Measurements from ENCODE around the gene INPP5K. TPM values are rescaled to one million over a fixed set of nuclear protein-coding genes. Genes with fewer than 3 reads are reported as not detected.
A peak's percentile ranks its signal among the peaks of the same experiment; 100 is the strongest.

The INPP5K gene
- total and polyA plus RNA-seq, 9 donors, result 13.8 to 31.5 (median 24.5) TPM

DNA sequence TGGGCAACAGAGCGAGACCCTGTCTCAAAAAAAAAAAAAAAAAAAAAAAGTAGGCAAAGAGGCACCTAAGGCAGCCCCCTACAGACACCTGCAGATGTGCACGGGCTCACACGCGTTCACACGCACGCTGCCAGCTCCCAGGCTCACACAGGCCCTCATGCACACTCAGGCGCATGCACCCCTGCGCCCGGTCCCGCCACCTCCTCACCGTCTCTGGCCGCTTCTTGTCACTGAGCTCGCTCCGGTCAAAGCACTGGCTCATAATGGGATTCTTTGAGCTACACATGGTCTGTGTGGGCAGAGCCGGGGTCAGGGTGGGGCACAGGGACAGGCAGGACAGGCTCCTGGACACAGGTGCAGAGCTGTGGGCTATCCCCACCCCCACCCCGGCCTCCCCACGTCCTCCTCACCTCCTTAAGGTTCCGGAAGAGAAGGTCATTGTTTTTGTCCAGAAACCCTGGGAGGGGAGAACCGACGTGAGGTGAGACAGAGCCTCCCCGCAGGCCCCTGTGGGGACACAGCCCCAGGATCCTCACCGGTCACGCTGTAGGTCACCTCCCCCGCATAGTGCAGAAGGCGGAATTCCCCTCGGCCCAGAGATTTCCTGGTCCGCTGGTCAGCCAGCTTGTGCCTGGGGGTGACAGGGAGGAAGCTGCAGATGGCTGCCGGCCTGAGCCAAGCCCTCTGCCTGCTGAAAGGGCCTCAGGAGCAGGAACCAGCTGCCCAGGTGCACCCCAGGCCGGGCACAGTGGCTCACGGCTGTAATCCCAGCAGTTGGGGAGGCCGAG is 41.8 kb downstream of the INPP5K start:
- Histone ChIP-seq H3K36me3 (ENCODE audit: control insufficient read depth, insufficient read depth, low read length) (peaks cover 86% of the 10 kb centered on the region), H3K27ac (ENCODE audit: low read length) (no peak overlapping the region)

DNA sequence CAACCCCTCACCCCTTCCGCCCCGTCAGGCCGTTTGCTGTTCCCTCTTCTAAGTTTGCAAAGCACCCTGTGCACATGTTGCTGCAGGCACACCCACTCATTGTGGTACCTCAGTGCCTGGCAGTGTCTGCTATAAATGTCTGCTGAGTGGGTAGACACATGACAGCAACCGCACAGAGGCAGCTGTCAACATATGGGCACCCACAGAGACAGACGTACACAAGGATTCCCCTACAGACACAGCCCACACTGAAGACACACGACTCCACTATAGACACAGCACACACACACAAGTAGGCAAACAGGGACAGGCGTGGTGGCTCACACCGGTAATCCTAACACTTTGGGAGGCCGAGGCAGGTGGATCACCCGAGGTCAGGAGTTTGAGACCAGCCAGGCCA is 42.6 kb downstream of the INPP5K start:
- no peak overlapping the region for H3K27ac ChIP-seq (ENCODE audit: low read length)
- 84% methylated on average over 5 of the region's 10 CpGs for WGBS (ENCODE audit: insufficient coverage)
- no peak for DNase-seq
- H3K4me1 ChIP-seq (ENCODE audit: control insufficient read depth, insufficient read depth, low read length), result no peaks in the 10 kb centered on the region
- H3K27me3 ChIP-seq (ENCODE audit: control insufficient read depth, insufficient read depth, low read length), result no peaks in the 10 kb centered on the region
- no peak overlapping the region for H3K4me3 ChIP-seq (ENCODE audit: low read length)
- peaks cover 89% of the 10 kb centered on the region for H3K36me3 ChIP-seq (ENCODE audit: control insufficient read depth, insufficient read depth, low read length)
- no peaks in the 10 kb centered on the region for H3K9me3 ChIP-seq (replicated peaks; ENCODE audit: control insufficient read depth, low read depth, low read length)

More for the DNA sequence above, 41.8 kb downstream of the INPP5K start:
- Histone ChIP-seq H3K27me3 (ENCODE audit: control insufficient read depth, insufficient read depth, low read length) (no peaks in the 10 kb centered on the region), H3K4me1 (ENCODE audit: control insufficient read depth, insufficient read depth, low read length) (no peaks in the 10 kb centered on the region), H3K9me3 (replicated peaks; ENCODE audit: control insufficient read depth, low read depth, low read length) (no peaks in the 10 kb centered on the region), H3K4me3 (ENCODE audit: low read length) (no peak overlapping the region)
- no peak for DNase-seq
- 83% methylated on average over 25 of the region's 31 CpGs for WGBS (ENCODE audit: insufficient coverage)

DNA sequence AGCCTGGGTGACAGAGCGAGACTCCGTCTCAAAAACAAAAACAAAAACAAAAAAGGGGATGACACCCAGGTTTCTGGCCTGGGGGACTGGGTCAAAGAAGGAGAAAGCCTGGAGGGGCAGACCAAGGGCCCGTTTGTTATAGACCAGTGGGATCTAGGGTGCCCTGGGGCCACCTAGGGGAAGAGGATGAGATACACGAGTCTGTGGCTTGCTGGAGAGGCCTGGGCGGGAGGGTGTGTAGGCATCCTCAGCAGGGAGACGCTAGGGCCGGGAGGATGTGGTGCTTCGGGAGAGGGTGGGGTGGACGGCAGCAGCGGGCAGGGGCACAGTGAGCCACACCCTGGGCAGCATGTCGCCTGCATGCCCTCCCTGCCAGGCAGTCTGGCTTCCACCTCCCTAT is 43.2 kb downstream of the INPP5K start:
- Histone ChIP-seq H3K4me3 (ENCODE audit: low read length) (no peak overlapping the region), H3K36me3 (ENCODE audit: control insufficient read depth, insufficient read depth, low read length) (peaks cover 89% of the 10 kb centered on the region), H3K27me3 (ENCODE audit: control insufficient read depth, insufficient read depth, low read length) (no peaks in the 10 kb centered on the region), H3K4me1 (ENCODE audit: control insufficient read depth, insufficient read depth, low read length) (peaks cover 3% of the 10 kb centered on the region), H3K27ac (ENCODE audit: low read length) (no peak overlapping the region), H3K9me3 (replicated peaks; ENCODE audit: control insufficient read depth, low read depth, low read length) (no peaks in the 10 kb centered on the region)
- WGBS (ENCODE audit: insufficient coverage), result 45% methylated on average over 6 of the region's 11 CpGs
- DNase-seq, result no peak

DNA sequence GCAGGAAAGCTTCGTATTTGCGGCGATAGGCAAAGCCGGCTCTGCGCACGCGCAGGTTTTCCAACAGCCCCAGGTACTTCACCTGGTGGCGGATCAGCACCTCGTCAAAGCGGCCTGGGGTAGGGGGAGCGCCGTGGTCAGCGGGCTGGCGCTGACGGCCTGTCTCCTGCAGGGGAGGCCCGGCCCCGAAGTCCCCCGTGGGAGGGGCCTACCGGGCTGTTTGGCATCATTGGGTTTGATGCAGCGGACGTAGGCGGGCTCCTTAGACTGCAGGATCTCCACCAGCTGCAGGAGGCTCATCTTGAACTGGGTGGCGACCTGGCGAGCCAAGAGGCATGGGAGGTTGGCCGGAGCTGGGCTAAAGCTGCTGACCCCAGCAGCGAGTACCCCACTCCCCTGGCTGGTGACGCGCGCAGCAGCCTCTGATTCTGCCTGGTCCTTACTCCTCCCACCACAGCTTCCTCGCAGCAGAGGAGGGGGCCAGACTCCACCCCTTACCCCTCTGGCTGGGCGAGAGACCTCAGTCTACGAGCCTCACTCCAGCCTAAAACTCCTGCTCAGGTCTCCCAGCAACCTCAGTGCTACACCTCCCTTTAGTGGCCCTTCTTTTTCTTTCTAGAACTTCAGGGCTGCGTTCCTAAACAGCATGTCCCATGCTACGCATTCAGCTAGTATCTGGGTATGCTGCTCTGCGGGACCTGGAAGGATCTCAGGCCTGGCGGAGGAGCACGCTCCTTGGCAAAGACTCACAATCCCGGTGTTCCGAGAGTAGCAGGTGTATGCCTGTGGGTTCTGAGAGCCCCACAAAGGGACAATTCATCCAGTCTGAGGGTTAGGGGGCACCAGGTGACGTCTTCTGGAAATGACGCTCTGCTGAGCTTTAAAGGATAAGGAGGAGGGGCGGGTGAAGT is 44.2 kb downstream of the INPP5K start:
- Histone ChIP-seq H3K4me1 (ENCODE audit: control insufficient read depth, insufficient read depth, low read length) (peaks cover 5% of the 10 kb centered on the region), H3K36me3 (ENCODE audit: control insufficient read depth, insufficient read depth, low read length) (peaks cover 87% of the 10 kb centered on the region), H3K4me3 (ENCODE audit: low read length) (no peak overlapping the region), H3K27me3 (ENCODE audit: control insufficient read depth, insufficient read depth, low read length) (no peaks in the 10 kb centered on the region), H3K27ac (ENCODE audit: low read length) (no peak overlapping the region), H3K9me3 (replicated peaks; ENCODE audit: control insufficient read depth, low read depth, low read length) (no peaks in the 10 kb centered on the region)
- 58% methylated on average over 36 of the region's 42 CpGs for WGBS (ENCODE audit: insufficient coverage)
- no peak for DNase-seq

DNA sequence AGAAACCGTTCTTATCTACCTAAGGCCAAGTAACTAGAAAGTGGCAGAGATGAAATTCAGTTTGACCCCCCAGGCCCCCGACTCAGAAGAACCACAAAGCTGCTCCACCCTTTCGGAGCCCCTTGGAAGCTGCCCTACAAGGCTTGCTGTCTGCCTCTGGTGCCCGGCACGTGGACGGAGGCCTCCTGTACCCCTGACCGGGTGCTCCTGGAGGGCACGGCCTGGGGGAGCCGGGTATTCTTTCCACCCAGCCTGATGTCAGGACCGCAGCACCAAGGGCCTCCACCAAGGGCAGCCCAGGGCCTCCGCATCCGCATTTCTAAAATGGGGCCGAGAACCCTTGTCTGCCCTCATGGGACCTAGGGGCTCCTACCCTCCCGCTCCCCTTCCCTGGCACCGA is 44.9 kb downstream of the INPP5K start:
- no peak for DNase-seq
- H3K27ac ChIP-seq (ENCODE audit: low read length), result no peak overlapping the region
- no peak overlapping the region for H3K4me3 ChIP-seq (ENCODE audit: low read length)
- H3K9me3 ChIP-seq (replicated peaks; ENCODE audit: control insufficient read depth, low read depth, low read length), result no peaks in the 10 kb centered on the region
- H3K4me1 ChIP-seq (ENCODE audit: control insufficient read depth, insufficient read depth, low read length), result peaks cover 5% of the 10 kb centered on the region
- peaks cover 85% of the 10 kb centered on the region for H3K36me3 ChIP-seq (ENCODE audit: control insufficient read depth, insufficient read depth, low read length)
- H3K27me3 ChIP-seq (ENCODE audit: control insufficient read depth, insufficient read depth, low read length), result no peaks in the 10 kb centered on the region
- 84% methylated on average over 14 of the region's 15 CpGs for WGBS (ENCODE audit: insufficient coverage)

DNA sequence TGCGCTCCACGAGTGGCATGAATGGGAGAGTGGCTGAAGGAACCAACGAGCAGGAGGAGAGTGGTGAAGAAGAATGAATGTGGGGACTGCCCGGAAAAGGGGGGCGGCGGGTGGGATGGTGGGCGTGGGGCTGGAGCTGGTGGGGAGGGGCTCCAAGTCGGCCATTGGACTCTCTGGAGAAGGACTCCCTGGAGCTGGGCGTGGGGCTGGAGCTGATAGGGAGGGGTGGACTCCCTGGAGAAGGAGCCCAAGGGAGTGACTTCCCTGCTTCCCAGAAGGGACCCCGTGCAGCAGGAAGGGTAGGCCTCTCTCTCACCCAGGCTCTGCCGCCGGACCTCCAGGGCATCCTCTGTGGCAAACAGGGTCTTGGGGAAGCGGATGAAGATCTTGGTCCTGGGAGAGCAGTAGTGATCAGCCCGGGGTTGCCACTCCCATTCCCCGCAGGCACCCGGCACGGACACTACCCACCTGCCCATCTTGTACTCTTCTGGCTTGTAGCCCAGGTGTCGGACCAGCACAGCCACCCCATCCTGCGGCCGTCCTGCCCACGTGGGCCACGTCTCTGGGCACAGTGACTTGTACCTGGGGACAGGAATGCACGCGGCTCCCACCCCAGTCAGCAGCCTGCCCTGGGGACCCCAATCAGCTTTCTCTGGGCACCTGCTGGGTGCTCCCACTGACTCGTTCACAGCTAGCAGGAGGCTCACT is 45.5 kb downstream of the INPP5K start:
- DNase-seq, result no peak
- Histone ChIP-seq H3K36me3 (ENCODE audit: control insufficient read depth, insufficient read depth, low read length) (peaks cover 87% of the 10 kb centered on the region), H3K9me3 (replicated peaks; ENCODE audit: control insufficient read depth, low read depth, low read length) (no peaks in the 10 kb centered on the region), H3K4me1 (ENCODE audit: control insufficient read depth, insufficient read depth, low read length) (peaks cover 5% of the 10 kb centered on the region), H3K27me3 (ENCODE audit: control insufficient read depth, insufficient read depth, low read length) (no peaks in the 10 kb centered on the region), H3K4me3 (ENCODE audit: low read length) (no peak overlapping the region), H3K27ac (ENCODE audit: low read length) (no peak overlapping the region)
- 81% methylated on average over 22 of the region's 25 CpGs for WGBS (ENCODE audit: insufficient coverage)

DNA sequence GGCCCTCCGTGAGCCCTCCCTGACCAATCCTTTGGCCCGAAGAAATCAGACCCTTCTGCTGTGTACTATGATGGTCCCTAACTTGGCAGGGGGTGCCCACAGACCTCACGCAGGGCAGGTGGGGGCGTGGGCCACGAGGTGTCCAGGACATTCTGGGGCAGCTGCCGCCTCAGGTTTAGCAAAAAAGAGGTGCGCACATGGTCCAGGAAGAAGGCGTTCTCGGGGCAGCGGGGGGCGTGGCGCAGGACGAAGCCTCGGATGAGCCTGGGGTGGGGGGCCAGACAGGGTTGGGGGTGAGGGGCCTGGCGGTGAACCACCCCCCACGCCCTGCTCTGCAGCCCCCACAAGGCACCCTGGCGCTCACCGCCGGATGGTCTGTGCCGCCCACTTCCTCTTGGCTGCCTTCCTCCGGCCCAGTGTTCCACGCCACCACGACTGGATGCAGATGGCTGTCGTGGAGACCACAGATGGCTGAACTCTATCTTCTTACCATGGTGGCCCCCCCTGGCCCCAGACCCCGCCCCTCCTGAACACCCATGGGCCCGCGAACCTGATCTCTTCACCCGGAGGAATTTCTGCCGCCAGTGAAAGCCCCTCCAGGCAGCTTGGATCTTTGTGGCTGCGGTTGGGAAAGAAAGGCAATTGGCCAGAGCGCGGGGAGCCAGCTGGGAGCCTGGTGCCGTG is 46.2 kb downstream of the INPP5K start:
- Histone ChIP-seq H3K27me3 (ENCODE audit: control insufficient read depth, insufficient read depth, low read length) (no peaks in the 10 kb centered on the region), H3K36me3 (ENCODE audit: control insufficient read depth, insufficient read depth, low read length) (peaks cover 86% of the 10 kb centered on the region), H3K4me3 (ENCODE audit: low read length) (no peak overlapping the region)

DNA sequence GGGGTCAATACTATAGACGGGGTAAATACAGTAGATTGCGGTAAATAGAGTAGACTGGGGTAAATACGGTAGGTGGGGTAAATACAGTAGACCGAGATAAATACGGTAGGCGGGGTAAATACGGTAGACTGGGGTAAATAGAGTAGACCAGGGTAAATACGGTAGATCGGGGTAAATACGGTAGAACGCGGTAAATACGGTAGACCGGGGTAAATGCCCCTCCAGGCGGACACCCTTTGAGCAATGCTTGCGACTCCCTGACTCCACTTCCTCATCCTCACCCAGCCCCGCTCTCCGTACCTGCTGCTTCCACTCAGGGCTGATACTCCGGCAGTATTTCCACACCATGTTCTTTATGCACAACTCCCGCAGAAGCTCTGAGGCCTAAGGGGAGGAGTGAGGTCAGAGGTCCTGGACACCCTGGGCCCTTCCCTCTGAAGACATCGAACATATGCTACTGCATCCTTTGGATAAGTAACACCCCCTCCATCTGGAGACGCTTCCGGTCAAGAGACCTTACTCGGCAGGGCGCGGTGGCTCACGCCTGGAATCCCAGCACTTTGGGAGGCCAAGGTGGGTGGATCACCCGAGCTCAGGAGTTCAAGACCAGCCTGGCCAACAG is 47.1 kb downstream of the INPP5K start:
- Histone ChIP-seq H3K36me3 (ENCODE audit: control insufficient read depth, insufficient read depth, low read length) (peaks cover 84% of the 10 kb centered on the region), H3K4me3 (ENCODE audit: low read length) (no peak overlapping the region), H3K4me1 (ENCODE audit: control insufficient read depth, insufficient read depth, low read length) (peaks cover 5% of the 10 kb centered on the region), H3K9me3 (replicated peaks; ENCODE audit: control insufficient read depth, low read depth, low read length) (no peaks in the 10 kb centered on the region), H3K27ac (ENCODE audit: low read length) (no peak overlapping the region), H3K27me3 (ENCODE audit: control insufficient read depth, insufficient read depth, low read length) (no peaks in the 10 kb centered on the region)
- DNase-seq, result no peak
- WGBS (ENCODE audit: insufficient coverage), result 55% methylated on average over 24 of the region's 28 CpGs

More for the DNA sequence above, 46.2 kb downstream of the INPP5K start:
- H3K27ac ChIP-seq (ENCODE audit: low read length), result no peak overlapping the region
- H3K9me3 ChIP-seq (replicated peaks; ENCODE audit: control insufficient read depth, low read depth, low read length), result no peaks in the 10 kb centered on the region
- 79% methylated on average over 26 of the region's 33 CpGs for WGBS (ENCODE audit: insufficient coverage)
- H3K4me1 ChIP-seq (ENCODE audit: control insufficient read depth, insufficient read depth, low read length), result peaks cover 5% of the 10 kb centered on the region
- no peak for DNase-seq

DNA sequence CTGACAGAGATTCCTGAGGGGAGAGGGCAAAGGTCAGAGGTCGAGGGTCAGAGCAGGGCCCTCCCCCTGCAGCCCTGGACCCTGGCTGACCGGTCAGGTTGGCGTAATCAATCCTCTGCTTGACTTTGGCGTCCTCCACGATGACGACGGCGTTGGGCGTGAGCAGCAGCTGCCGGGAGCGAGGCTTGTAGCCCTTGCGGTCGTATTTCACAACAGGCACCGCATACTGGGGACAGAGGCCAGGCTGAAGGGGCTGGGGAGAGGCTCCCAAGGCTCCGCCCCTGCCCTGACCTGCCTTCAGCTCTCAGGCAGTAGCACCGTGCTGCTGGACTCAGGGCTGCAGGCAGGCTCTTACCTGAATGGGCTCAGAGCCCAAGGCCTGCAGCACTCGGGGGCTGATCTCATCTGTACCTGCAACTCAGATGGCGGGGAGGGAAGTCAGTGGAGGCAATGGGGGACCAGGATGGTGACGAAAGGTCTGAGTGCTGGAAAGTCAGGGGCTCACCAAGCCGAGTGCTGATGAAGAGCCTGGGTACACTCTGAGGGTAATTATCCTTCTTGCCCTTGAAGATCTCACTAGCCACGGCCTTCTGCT is 48.4 kb downstream of the INPP5K start:
- DNase-seq, result peak; percentile 64
- Histone ChIP-seq H3K4me1 (ENCODE audit: control insufficient read depth, insufficient read depth, low read length) (peaks cover 5% of the 10 kb centered on the region), H3K36me3 (ENCODE audit: control insufficient read depth, insufficient read depth, low read length) (peaks cover 77% of the 10 kb centered on the region), H3K4me3 (ENCODE audit: low read length) (no peak overlapping the region), H3K27me3 (ENCODE audit: control insufficient read depth, insufficient read depth, low read length) (no peaks in the 10 kb centered on the region), H3K27ac (ENCODE audit: low read length) (peak overlapping the region; percentile 47), H3K9me3 (replicated peaks; ENCODE audit: control insufficient read depth, low read depth, low read length) (no peaks in the 10 kb centered on the region)
- 59% methylated on average over 21 of the region's 21 CpGs for WGBS (ENCODE audit: insufficient coverage)
